HG03521 (cell line): ENCODE results near the gene SRRM2.
"Not testable (repeated sequence)": the region's sequence is repeated elsewhere in the genome, so short reads cannot be mapped to it uniquely, and the experiment has no call there.

Source experiments
- ATAC-seq: cut with Tn5 transposase; IDR thresholded peaks from one replicate; pipeline ENCODE4 v1.9.1; 2021; ENCODE audit warnings: mild to moderate bottlenecking, moderate library complexity; ENCODE audit not compliant: unreplicated experiment

Gene SRRM2

DNA sequence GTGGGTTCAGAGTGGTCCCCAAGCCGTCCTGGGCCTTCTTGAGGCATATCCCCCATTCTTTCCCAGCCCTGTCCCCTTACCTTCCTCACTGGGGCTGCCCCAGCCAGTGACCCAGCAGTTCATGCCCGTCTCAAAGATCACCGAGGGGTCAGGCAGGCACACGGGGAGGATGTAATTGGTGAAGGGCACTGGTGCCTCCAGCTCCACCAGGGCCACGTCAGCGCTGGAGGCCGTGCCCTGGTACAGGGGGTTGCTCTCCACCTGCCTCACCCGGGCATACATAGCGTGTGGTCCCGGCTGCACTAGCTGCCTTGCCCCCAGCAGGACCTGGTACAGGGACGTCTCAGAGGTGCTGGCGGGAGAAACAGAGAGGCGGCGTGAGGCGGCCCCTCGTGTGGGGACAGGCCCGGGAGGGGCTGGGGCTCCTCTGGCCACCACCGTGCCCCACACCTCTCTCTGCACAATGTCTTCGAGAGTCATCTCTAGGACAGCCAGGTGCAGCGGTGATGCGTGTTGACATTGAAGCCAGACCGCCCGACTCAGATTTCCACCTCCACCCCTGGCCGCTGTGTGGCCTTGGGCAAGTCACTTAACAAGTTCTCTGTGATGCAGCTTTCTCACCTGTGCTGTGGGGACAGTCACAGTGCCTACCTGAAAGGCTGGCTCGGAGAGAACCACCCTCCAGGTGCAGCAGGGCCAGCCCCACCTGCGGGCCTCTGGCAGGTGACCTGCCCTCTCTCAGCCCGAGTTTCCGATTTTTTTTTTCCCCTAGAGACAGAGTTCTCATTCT, 38.3 kb upstream of the SRRM2 start:
- ATAC-seq, result no peak

DNA sequence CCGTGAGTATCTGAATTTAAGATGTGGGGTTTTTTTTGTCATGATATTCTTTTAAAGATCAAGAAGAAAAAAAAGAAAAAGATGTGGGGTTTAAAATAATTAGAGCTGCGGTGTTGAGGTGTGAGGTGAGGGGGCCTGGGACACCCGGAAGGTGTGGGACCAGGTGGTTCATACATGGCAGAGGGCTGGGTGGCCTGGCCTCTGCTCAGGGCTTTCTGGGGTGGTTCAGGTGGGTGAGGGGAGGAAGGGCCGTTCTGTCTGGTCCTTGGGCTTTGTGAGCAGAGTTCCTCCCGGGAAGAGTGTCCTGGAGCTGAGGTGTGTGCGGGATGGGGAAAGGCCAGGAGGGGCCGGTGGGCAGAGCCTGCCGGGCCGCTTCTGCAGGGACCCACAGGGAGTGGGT, 37.4 kb upstream of the SRRM2 start:
- ATAC-seq, result no peak

DNA sequence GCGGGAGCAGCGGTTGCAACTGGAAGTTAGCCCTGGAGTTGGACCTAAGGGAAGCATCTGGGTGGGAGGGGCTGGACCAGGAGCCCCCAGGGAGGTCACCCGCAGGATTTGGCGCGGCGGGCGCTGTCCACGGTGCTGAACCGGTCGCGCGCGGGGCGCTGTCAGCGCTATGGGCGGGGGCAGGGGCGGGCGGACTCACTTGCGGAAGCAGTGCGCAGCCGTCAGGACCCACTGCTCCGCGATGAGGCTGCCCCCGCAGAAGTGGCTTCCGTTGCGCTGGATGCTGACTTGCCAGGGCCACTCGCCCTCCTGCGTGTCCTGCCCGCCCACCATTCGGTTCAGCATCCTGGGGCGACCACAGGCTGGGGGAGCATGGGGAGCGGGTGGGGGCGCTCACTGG, 36.9 kb upstream of the SRRM2 start:
- no peak for ATAC-seq

DNA sequence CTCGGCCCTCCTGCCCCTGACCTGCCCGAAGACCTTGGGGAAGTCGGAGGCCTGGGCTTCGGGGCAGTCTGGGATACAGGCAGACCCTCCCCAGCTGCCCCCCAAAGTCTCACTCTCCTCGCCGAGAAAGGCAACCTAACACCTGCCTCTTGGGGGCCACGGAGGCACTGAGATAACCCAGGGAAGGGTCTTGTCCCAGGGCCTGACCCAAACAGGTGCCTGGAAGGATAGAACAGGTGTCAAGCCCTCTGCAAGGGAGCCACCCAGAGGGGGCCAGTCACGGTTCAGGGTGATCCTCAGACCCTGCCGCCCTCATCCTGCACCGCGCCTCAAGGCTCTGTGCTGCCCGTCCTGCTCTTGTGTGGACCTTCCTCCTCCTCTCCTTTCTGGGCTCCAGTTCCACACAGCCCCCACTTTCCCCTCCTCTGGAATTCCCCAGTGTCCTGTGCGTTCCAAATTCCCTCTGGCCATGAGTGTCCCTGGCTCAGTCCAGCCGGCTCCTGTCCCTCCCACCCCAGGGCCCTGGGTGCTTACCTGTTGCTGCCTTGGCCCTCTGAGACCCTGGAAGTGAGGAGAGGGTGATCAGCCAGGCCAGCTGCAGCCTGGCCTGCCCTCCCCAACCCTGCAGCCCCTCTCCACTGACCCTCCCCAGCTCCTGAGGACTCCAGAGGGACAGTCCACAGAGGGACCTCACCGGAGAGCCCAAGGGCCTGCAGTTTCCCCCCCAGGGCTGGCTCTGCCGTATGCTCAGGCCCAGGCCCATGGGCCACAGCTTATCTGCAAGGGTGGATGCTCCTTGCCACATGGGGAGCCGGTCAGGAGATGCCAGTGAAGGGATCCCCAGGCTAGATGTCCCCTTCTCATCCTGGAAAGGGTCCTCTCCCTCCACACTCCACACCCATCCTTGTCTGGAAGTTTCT, 36.2 kb upstream of the SRRM2 start:
- no peak for ATAC-seq

DNA sequence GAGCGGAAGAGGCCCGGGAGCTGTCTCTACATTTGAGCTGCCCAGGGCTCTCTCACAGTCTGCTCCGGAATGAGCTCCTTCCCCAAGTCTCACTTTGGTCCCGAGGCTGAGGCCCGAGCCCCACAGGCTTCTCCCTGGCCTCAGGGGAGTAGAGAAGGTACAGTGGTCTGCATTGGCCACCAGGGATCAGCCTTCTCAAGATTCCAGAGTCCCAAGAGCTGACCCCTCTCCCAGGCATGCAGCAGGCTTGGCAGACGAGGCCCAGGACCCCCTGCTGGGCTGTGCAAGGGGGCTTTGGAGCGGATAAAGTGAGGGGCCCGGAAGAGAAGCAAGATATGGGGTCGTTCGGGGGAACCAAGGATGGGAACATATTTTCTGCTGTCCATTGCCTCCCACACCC, 35.5 kb upstream of the SRRM2 start:
- ATAC-seq, result no peak

DNA sequence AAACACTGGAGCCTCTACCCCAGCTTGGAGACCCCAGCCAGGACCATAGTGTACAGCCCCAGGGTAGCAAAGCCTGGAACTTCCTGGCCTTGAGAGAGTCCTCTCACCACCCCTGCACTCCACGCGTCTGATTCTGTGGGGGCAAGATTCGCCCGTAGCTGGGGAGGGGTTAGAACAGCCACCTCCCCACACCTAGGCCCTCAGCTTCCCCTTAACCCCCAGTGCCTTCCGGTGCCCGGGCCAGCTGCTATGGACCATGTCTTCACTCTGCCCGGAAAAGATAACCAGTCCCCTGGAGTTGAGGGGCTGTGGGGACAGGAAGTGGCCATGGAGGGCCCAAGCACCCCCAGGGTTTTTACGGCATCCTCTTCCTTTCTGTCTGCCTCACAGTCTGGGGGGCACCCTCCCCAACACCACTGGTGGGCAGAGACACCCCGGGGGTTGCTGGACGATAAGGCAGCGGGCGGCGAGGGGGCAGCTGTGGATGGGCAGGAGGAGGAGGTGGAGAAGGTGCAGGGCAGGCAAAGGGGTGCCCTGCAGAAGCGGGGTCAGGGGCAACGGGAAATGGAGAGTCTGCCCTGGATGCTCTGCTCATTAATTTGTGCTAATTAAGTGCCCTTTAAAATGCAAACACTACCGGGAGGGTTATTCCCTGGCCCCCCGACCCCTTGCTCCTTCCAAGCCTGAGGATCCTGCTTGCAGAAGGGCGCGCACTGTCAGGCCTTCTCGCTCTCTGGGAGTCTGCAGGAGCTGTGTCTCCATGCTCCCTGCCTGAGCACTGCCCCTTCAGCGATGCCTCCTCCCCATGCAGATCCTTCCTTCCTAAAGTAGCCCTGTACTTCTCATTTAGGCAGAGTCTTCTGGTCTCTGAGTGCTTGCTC, 34.8 kb upstream of the SRRM2 start:
- no peak for ATAC-seq

DNA sequence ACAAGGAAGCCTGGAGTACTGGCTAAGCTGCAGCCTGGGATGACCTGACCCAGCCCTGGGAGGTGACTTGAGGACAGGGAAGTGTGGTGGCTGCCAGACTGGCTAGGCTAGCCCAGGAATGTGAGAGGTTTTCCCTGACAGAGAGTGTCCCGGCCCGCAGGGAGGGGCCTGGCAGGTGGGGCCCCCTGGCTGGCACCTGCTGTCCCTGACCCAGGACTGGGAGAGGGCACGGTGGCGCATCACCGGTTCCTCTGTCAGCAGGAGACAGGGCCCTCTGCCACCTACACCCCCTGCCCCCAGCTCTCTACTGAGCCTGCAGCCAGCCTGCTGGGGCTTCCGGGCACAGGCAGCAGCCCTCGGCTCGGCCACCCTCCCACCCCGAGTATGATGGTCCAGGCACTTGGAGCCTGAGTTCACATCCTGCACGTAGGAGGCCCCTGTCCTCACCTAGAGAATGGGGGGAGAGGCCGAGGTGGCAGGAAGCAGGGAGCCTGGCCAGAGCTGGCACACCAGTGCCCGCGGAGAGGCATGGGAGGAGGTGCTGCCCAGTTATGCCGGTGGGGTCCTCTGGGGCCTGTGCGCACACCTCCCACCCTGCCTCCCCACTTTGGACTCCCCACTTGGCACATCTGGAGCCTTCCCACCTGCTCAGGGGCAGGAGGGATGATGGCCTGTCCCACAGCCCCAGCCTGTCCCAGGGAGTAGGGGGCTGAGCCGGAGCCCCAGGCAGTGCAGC, 32.9 kb upstream of the SRRM2 start:
- no peak for ATAC-seq

DNA sequence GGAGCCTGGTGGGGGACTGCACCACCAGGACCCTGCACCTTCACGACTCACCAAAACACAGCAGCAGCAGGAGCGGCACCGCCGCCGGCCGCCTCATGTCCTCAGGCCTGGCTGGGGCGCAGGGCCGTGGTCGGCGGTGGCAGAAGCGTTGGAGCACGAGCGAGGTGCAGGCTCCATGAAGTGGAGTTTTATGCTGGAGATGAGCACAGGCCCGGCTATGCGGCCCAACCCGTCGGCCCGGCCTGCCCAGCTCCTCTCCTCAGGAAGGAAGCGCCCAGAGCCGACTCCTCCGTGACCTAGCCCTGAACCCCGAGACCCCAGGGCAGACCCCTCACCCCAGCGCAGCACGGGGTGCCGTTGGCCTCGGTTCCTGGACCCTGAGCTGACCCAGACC, 32.4 kb upstream of the SRRM2 start, which contains the start of gene PRSS27:
Gene PRSS27, minus strand, starts transcription at position 161 of the 394 bp plus-strand sequence. Its CDS starts 64 bp downstream, at position 97.
- ATAC-seq, result no peak

DNA sequence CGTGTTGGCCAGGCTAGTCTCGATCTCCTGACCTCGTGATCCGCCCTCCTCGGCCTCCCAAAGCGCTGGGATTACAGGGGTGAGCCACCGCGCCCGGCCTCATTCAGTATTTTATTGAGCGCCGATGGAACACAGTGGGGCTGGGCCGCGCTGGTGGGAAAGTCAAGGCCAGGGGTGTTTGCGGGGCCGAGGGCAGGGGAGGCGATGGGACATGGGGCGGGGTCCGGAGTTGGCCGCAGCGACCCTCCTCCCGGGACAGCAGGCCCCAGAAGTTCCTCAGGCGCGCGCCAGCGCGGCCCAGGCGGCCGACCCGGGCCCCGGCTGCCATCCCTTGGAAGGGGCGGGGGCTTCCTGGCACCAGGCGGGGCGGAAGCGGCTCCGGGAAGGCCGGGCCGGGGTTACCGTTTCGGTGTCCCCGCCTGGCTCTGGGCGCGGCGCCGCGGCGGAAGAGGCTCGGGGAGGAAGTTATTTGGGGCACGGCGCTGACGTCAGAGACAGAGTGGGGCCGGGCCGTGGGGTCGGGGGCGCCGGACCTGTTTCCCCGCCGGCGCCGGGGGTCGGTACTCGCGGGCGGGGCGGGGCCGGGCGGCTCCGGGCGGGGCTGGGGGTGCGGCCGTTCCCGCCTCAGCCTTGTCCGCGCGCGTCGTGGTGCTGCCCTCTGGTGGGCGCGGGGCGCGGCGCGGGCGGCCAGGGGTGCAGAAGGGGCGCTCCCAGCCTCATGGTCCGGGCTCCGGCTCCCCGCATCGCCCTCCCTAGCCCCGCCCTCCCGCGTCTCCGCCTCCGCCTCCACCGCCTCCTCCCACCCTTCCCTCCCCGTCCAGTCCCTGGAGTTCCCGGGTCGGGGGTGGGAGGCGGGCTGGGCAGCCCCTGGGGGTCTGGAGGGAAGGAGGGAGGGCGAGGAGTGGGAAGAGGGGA, 31.5 kb upstream of the SRRM2 start:
- ATAC-seq, result peak; percentile 77

DNA sequence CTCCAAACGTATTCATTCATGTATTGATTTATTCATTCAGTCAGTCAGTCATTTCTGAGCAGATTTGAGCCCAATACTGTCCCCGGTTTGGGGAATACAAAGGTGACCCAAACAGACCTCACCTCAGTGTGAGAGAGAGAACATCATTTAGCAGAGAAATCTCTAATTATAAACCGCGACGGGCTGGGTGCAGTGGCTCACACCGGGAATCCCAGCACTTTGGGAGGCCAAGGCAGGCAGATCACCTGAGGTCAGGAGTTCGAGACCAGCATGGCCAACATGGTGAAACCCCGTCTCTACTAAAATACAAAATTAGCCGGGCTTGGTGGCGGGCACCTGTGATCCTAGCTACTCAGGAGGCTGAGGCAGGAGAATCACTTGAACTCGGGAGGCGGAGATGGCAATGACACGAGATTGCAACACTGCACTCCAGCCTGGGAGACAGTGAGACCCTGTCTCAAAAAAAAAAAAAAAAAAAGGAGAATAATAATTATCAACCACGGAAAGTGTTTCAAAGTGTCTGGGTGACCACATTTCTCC, 30.7 kb upstream of the SRRM2 start:
- ATAC-seq, result not testable (repeated sequence)

DNA sequence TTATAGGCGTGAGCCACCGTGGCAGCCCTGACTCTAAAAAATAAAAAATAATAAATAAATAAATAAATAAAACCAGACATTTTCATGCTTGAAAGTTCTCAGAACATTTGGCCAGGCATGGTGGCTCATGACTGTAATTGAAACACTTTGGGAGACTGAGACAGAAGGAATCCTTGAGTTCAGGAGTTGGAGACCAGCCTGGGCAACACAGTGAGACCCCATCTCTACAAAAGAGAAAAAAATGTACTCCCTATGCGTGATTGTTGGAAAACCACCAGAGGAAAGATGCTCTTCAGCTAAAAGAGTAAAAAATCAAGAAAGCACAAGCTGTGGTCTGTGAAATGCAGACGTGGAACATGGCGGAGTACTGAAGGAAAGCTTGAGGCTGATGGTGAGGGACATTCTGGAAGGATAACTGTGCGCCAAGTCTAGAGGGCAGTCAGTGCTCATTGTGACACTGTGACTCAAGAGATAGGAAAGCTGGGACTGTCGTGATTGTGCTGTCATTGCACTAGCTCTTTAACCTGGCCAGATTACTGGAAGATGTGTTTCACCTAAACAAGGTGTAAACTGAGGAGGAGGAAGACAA, 28.3 kb upstream of the SRRM2 start:
- no peak for ATAC-seq

DNA sequence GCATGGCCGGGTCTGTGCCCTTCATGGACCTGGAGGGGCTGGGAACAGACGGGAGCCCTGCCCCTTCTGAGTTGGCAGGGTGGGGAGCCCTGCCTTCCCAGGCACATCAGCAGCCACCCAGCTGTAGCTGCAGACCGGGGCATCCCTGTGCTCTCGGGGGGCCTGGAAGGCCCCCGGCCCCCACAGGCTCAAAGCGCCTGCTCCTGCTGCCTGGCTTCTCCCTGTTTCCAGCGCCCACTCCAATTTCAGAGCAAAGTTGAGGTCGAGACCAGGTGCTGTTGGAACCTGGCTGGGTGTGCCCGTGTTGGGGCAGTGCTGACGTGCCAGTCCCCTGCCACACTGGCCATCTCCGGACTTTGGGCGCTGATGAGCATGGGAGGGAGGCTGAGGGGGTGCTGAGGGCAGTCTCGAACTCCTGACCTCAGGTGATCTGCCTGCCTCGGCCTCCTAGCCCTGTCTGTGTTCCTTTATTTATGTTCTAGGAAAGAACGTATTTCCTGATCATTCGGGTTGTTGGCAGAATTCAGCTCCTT, 27.6 kb upstream of the SRRM2 start:
- ATAC-seq, result no peak

DNA sequence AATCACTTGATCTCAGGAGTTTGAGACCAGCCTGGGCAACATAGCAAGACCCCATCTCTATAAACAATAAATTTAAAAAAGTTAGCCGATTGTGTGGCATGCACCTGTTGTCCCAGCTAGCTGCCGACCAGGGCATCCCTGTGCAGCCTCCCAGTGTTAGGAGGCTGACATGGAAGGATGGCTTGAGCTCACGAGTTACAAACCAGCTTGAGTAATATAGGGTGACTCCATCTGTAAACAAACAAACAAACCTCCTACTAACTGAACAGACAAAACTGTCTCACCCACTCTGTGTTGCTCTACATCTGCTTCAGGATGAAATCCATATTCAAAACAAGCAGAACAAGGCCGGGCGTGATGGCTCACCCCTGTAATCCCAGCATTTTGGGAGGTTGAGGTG, 25.5 kb upstream of the SRRM2 start:
- no peak for ATAC-seq

DNA sequence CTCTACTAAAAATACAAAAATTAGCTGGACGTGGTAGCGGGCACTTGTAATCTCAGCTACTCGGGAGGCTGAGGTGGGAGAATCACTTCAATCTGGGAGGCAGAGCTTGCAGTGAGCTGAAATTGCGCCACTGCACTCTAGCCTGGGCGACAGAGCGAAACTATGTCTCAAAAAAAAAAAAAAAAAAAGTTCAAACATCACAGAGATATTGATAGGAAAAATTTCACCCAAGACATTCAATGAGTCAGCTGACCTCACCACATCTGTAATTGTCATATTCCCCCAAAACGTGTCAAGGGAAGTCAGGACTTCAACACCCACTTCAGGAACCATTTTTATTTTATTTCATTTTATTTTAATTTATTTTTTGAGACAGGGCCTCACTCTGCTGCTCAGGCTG, 24.4 kb upstream of the SRRM2 start:
- ATAC-seq, result no peak

DNA sequence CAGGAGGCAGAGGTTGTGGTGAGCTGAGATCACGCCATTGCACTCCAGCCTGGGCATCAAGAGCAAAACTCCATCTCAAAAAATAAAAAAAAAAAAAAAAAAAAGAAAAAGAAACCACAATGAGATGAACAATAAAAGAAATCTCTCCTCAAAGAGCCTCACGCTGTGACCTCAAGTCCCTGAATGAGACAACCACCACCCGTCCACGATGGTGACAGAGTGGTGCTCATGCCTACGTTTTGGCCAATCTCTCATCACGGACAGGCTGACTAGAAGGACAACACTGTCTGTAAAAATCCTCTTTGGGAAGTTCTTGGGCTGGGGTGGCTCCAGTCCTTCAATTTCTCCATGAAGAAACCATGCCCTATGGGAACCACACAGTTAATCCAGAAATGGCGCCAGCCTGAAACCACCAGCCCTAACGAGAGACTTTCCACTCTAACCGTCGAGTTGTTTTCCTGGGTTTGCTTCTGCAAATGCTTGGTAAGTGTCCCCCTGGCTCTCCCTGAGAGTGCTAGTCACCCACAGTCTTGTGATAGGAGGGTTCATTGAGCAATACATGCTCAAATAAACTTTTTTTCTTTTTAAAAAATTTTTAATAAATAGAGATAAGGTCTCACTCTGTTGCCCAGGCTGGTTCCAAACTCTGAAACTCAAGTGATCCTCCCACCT, 17.5 kb upstream of the SRRM2 start:
- ATAC-seq, result no peak

DNA sequence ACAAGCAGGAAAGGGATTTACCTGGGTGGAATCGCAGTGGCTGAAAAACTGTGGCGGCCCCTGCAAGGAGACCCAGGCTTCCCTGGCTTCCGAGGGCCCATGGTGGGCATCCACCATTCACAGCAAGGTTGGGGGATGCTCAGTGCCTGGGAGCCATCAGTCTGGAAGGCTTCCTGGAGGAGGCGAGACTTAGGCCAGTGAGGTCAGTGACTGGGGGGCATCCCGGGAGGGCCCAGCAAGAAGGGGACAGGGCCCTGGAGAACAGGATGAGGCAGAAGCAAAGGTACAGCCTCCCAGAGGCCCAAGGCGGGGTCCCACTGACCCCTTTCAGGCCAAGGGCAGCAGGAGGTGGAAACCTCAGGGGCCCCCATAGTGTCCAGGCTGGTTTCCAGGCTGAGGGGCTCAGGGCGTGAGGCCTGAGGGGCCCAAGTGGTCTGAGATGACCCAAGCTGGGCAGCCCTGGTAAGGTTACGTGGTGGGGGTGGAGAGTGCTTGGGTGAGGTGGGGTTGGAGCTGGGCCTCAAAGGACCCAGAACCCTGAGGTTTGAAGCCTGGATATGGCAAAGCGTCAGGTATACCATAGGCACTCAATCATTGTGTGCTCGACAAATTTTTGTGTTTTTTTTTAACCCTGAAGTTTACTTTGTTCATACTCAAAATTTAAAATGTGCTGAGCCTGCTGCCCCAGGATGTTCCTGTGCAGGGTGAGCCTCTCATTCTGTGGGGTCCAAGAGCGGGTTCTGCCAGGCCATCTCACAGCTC, 15.8 kb upstream of the SRRM2 start:
- ATAC-seq, result no peak

DNA sequence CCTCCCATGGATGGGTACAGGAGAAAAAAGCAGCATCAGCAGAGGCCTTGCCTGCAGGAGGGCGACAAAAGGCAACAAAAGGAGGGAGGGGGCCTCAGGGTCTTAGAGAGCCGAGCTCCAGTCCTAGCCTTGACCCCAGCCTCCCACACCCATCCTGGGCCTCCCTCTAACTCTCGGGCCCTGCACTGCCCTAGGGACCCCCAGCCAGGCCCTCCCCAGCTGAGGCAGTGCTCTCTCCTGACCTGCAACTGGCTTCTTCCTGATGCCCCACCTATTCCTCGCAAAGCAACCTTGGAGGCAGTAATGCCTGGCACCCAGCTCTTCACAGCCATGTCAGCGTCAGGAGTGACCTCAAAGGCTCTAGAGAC, 15.2 kb upstream of the SRRM2 start:
- no peak for ATAC-seq
